ENCODE data around the gene APOBEC3A.
"Not testable (repeated sequence)": the region's sequence is repeated elsewhere in the genome, so short reads cannot be mapped to it uniquely, and the experiment has no call there.

The APOBEC3A gene

DNA sequence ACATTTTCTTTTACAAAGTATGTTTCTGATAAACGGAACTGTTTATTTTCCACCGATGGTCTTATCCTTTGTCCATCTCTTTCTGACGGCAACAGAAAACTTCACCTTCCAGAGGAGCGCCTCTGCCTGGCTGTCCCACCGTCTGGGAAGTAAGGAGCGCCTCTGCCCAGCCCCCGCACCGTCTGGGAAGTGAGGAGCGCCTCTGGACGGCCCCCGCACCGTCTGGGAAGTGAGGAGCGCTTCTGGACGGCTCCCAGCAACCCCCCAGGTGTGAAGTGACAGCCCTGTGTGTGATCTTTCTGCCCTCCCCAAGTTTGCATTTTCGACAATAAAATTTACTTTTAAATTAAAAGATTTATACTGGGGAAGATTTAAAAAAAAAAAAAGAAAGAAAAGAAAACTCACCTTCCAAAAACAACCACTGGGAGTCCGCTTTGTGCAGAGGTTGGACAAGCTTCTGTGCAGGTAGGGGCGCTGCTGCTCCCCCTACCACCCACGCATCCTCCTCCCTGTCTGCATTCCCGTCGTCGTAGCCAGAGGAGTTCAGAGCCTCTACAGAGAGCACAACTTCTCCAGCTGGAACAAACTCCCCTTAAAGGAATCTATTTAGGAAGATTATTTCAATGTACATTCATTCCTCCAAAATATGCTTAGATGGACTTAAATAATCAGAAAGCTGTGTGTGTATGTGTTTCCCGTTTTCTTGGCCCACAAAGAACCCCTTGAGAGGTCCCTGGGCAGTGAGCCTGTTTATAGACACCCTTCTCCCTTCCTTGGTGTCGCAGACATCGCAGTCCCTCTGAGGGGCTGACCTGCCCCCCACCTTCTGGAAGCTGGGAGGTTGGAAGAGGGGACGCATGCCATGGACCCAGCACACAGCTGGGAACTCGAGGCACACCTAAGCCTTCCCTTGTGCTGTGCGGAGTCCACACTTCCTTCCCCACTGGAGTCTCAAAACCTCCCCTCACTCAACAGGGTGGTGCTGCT is 23.9 kb downstream of the APOBEC3A start:
- H3K4me3 Mint-ChIP-seq = peak overlapping the region; percentile 79
- H3K27me3 Mint-ChIP-seq = no peaks in the 10 kb centered on the region
- H3K4me1 Mint-ChIP-seq = peaks cover 25% of the 10 kb centered on the region
- no peaks in the 10 kb centered on the region for H3K9me3 Mint-ChIP-seq
- H3K36me3 Mint-ChIP-seq = no peaks in the 10 kb centered on the region
- peak overlapping the region; percentile 55 for H3K27ac Mint-ChIP-seq

DNA sequence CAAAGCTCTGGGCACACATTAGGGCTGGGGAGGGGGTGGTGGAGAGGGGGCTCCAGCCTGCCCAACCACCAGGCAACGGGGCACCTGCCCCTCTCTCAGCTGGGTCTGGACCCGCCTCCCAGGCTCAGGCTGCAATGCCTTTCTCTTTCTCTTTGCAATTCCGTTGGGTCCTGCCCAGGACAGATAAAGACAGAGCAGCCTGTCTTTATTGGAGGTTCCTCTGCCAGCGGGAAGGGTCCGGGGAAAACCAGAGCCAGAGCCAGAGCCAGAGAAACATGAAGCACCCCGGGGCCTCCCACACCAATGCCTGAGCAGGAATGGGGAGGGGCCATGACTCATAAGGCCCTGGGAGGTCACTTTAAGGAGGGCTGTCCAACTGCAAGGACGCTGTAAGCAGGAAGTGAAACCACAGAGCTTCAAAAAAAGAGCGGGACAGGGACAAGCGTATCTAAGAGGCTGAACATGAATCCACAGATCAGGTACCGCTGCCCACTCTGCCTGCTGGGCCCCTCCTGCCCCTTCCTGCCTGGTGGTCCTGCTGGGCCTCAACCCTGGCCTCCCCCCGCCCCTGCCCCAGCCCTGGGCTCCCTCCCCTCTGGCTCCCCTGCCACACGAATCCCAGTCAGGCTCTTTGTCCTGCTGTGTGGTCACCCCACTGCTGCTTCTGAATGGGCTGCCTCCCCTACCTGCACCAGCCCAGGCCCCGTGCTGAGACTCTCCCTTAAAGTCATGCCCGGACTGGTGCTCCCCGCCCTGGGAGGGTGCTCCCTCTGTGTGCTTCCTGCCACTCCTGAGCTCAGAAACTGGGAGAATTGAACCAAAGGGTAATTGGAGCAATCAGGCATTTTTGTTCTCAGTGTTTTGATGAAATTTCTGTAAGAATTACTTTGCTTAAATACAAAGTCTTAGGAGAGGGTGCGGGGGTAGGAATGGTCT is 24.9 kb downstream of the APOBEC3A start, which contains the start of gene APOBEC3B:
Gene APOBEC3B, plus strand, starts transcription at position 356 of the 936 bp plus-strand sequence. Its CDS starts 107 bp downstream, at position 463.
- peak within 1 kb of the TSS; percentile 55 for H3K27ac Mint-ChIP-seq
- peaks cover 26% of the 10 kb centered on the region for H3K4me1 Mint-ChIP-seq

DNA sequence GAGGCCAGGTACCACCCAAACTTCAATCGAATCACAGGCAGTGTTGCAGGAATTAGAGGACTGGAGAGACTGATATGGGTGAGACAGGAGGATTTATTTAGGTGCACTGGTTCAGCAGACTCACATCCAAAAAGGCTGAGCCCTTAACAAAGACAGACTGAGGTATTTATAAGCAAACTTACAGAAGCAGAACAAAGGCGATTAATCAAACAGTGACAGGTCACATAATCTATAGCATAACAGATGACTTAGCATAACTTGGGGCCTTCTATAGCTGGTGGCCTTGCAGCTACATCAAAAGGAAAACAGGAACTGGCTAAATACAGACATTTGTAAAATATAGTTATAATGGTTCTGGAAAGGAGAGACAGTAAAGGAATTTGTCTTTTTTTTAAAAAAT is 26.8 kb downstream of the APOBEC3A start:
- Mint-ChIP-seq H3K27ac (peak overlapping the region; percentile 84), H3K27me3 (no peaks in the 10 kb centered on the region), H3K9me3 (no peaks in the 10 kb centered on the region), H3K4me1 (peaks cover 39% of the 10 kb centered on the region), H3K36me3 (no peaks in the 10 kb centered on the region), H3K4me3 (peak overlapping the region; percentile 26)

More for the DNA sequence above, 24.9 kb downstream of the APOBEC3A start, which contains the start of gene APOBEC3B:
- Mint-ChIP-seq H3K27me3 (no peaks in the 10 kb centered on the region), H3K4me3 (peak within 1 kb of the TSS; percentile 79), H3K36me3 (no peaks in the 10 kb centered on the region), H3K9me3 (no peaks in the 10 kb centered on the region)

DNA sequence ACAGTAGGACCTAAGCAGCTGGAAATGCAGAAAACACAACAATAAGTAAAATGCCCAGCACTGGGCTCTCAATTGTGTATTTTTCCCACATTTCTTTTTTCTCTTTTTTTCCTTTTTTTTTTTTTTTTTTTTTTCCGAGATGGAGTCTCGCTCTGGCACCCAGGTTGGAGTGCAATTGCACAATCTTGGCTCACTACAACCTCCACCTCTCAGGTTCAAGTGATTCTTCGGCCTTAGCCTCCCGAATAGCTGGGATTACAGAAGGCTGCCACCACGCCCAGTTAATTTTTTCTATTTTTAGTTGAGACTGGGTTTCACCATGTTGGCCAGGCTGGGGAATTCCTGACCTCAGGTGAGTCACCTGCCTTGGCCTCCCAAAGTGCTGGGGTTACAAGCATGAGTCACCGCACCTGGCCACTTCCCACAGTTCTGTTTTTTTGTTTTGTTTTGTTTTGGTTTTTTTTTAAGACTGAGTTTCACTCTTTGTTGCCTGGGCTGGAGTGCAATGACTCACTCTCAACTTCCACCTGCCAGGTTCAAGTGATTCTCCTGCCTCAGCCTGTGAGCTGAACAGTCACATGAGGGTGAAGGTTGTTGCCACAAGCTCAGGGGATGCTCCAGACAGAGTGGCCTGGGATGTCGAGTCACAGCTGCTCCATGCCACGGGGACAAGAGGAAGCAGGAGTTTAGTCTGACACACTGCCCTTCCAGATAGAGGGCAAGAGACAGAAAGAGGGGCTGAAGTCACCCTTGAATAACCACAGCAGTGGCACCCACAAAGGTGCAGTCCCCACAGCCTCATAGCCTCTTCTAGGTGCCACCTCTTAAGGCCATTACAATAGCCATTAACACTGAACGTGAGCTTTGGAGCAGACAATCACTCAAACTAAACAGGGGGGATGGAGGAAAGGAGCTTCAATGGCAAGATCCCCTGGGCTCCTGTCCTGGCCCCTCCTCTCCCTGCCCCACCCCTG is 27.7 kb downstream of the APOBEC3A start:
- H3K9me3 Mint-ChIP-seq, H3K36me3 Mint-ChIP-seq, H3K27me3 Mint-ChIP-seq: not testable (repeated sequence)
- Mint-ChIP-seq H3K27ac (peak overlapping the region; percentile 92), H3K4me1 (peaks cover 44% of the 10 kb centered on the region), H3K4me3 (peak overlapping the region; percentile 41)

DNA sequence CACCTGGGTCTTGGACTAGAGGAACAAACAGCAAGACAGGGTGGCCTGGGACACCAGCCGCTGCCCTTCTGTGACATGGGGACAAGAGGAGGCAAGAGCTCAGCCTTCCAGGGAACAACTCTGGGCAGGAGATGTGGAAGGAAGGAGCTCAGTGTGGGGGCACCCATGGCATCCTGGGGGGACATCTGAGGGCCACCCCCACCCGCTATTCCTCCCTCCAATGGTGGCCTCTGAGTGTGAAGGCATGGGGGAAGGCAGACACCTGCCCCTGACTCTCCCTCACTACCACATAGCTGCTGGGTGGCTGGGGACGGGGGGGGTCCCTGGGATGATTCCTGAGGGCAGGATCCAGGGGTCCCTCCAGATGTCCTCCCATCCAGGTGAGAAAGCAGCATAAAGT is 29.2 kb downstream of the APOBEC3A start:
- H3K36me3 Mint-ChIP-seq = no peaks in the 10 kb centered on the region
- H3K4me3 Mint-ChIP-seq = no peak overlapping the region

DNA sequence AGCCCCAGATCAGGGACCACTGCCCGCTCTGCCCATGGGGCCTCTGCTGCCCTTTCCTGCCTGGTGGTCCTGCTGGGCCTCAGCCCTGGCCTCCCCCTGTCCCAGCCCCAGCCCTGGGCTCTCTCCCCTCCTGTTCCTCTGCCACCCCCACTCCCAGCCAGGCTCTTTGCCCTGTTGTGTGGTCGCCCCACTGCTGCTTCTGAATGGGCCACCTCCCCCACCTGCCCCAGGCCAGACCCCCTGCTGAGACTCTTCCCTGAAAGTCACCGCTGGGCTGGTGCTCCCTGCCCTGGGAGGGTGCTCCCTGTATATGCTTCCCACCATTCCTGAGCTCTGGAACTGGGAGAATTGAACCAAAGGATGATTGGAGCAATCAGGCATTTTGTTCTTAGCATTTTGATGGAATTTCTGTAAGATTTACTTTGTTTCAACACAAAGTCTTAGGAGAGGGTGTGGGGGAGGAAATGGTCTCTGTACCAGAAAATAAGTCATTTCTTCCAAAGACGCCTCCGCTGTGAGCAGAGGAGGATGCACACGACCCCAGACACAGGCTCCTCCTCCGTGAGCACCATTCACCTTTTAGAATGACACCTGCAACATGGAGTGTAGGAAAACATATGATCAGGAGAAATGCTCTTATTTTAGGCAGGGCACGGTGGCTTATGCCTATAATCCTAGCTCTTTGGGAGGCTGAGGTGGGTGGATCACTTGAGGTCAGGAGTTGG is 29.9 kb downstream of the APOBEC3A start:
- Mint-ChIP-seq H3K4me1 (peaks cover 34% of the 10 kb centered on the region), H3K27ac (peak overlapping the region; percentile 35), H3K36me3 (no peaks in the 10 kb centered on the region), H3K9me3 (no peaks in the 10 kb centered on the region), H3K27me3 (no peaks in the 10 kb centered on the region), H3K4me3 (peak overlapping the region; percentile 64)

More for the DNA sequence above, 29.2 kb downstream of the APOBEC3A start:
- Mint-ChIP-seq H3K4me1 (peaks cover 40% of the 10 kb centered on the region), H3K27ac (no peak overlapping the region), H3K9me3 (no peaks in the 10 kb centered on the region), H3K27me3 (no peaks in the 10 kb centered on the region)

DNA sequence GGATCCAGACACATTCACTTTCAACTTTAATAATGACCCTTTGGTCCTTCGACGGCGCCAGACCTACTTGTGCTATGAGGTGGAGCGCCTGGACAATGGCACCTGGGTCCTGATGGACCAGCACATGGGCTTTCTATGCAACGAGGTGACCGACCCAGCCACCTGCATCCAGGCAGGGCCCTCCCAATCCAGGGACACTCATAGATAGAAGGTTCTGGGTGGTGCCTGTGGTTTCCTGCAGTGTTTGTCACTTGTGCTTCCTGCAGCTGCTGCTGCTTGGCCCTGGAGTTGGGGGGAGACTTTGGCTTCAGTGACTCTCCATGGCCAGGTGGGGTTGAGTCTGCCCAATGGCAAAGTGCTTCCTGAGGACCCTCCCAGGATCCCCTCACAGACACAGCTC is 32.1 kb downstream of the APOBEC3A start:
- Mint-ChIP-seq H3K4me1 (peaks cover 33% of the 10 kb centered on the region), H3K9me3 (no peaks in the 10 kb centered on the region), H3K4me3 (no peak overlapping the region), H3K36me3 (no peaks in the 10 kb centered on the region), H3K27me3 (no peaks in the 10 kb centered on the region), H3K27ac (no peak overlapping the region)

DNA sequence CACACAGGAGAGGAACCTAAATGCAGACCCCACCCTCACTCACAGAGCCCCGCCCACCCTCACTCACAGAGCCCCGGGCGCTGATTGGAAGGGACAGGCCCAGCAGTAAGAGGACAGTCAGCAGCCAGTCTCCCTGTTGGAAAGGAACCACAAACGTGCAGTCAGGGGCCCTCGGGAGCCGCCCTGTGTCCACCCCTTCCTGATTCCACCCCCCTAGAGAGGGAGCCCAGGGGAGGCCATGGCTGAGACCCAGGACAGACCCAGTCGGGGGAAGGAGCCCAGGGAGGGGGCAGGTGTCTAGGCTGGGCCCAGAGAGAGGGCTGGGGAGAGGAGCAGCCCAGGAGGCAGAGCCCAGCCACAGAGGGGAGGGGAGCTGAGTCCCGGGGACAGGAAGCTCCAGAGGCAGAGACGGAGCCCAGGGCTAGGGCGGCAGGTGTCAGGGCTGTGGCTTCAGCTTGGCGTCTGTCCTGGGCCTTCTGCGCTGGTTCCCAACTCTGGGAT is 35.5 kb downstream of the APOBEC3A start:
- not testable (repeated sequence) for H3K36me3 Mint-ChIP-seq, H3K27me3 Mint-ChIP-seq, H3K27ac Mint-ChIP-seq, H3K4me3 Mint-ChIP-seq, H3K9me3 Mint-ChIP-seq
- peaks cover 17% of the 10 kb centered on the region for H3K4me1 Mint-ChIP-seq

DNA sequence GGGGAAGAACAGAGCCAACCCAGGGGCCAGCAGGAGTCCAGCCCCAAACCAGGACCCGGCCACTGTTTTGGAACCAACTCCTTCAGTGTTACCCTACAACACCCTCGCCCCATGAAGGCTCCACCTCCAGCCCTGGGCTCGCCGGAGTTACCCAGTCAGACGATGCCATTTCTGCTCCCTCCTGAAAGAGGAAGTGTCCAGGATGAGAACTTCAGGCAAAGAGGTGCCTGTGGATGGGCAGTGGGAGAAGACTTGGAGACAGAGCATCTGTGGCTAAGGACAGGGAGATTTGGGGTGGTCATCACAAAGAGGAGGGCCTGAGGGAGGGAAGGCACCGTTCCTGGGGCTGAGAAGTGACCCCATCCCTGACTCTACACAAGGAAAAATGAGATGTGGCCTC is 38.7 kb downstream of the APOBEC3A start:
- Mint-ChIP-seq H3K4me1 (peaks cover 5% of the 10 kb centered on the region), H3K9me3 (no peaks in the 10 kb centered on the region), H3K27ac (no peak overlapping the region), H3K36me3 (no peaks in the 10 kb centered on the region), H3K4me3 (no peak overlapping the region), H3K27me3 (no peaks in the 10 kb centered on the region)

DNA sequence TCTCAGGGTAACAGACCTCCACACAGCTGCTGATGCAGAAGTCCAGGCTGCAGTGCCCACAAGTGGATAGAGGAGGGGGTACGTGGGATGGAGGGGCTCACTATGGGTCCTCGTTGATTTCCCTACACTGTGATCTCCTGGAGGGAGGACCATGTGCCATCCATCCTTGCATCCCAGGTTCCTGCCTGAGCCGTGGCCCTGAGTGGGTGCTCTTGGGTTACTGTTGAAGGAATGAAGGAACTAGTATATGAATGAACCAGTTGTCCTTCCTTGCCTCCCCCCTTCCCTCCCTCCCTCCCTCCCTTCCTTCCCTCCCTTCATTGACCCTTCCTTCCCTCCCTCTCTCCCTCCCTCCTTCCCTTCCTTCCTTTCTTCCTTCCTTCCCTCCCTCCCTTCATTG is 40.1 kb downstream of the APOBEC3A start:
- no peaks in the 10 kb centered on the region for H3K27me3 Mint-ChIP-seq
- no peak overlapping the region for H3K4me3 Mint-ChIP-seq
- H3K27ac Mint-ChIP-seq = no peak overlapping the region
- H3K36me3 Mint-ChIP-seq = no peaks in the 10 kb centered on the region
- peaks cover 5% of the 10 kb centered on the region for H3K4me1 Mint-ChIP-seq
- no peaks in the 10 kb centered on the region for H3K9me3 Mint-ChIP-seq

DNA sequence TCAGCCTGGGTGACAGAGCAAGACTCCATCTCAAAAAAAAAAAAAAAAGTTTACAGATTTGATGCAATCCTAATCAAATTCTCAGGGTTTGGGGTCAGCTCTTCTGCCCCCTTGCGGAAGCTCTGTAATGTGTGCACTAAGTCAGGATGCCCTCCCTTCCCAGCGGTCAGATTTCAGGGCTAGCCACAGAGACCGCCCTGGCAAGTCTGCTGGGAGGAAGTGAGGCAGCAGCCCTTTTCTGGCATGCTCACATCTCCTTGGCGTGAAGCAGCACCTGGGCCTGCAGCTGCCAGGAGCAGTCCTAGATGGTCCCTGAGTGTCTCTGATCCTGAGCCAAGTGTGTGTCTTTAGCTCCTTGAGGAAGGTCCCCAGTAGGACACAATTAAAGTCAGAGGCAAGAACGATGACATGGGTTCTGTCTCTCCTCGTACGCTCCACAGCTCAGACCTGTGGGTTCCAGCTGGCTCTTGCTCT is 45.8 kb downstream of the APOBEC3A start:
- Mint-ChIP-seq H3K36me3 (no peaks in the 10 kb centered on the region), H3K4me3 (no peak overlapping the region), H3K27me3 (no peaks in the 10 kb centered on the region), H3K4me1 (peaks cover 8% of the 10 kb centered on the region), H3K9me3 (no peaks in the 10 kb centered on the region), H3K27ac (peak overlapping the region; percentile 35)

DNA sequence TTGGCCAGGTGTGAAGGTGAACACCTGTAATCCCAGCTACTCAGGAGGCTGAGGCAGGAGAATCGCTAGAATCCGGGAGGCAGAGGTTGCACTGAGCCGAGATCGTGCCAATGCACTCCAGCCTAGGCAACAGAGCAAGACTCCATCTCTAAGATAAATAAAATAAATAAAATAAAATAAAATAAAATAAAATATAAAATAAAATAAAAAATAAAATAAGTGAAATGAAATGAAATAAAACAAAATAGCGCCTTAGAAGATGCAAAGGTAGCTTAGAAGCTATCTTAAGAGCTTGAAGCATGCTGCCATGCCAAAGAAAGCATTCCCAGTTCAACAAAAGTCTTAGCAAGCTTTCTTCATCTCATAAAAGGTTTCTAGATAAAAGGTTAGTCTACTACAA is 49.8 kb downstream of the APOBEC3A start:
- no peak overlapping the region for H3K27ac Mint-ChIP-seq
- no peaks in the 10 kb centered on the region for H3K27me3 Mint-ChIP-seq
- H3K4me1 Mint-ChIP-seq = peaks cover 13% of the 10 kb centered on the region
- H3K4me3 Mint-ChIP-seq = no peak overlapping the region
- H3K36me3 Mint-ChIP-seq = no peaks in the 10 kb centered on the region
- H3K9me3 Mint-ChIP-seq = no peaks in the 10 kb centered on the region

DNA sequence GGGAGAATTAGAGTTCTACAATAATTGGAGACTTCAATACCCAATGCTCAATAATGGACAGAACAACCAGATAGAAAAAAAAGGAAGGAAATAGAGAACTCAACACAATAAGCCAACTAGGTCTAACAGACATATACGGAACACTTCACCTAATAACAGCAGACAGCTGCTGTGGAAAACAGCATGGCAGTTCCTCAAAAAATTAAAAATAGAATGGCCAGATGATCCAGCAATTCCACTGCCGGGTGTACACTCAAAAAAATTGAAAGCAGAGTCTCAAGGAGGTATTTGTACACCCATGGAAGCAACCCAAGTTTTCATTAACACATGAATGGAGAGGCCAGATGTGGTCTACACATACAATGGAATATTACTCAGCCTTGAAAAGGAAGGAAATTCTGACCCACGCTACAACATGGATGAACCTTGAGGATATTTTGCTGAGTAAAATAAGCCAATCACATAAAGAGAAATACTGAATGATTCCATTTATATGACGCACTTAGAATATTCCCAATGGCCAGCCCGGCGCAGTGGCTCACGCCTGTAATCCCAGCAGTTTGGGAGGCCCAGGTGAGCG is 51.0 kb downstream of the APOBEC3A start:
- H3K36me3 Mint-ChIP-seq, H3K27ac Mint-ChIP-seq, H3K27me3 Mint-ChIP-seq, H3K4me3 Mint-ChIP-seq, H3K9me3 Mint-ChIP-seq: not testable (repeated sequence)
- H3K4me1 Mint-ChIP-seq = peaks cover 16% of the 10 kb centered on the region

DNA sequence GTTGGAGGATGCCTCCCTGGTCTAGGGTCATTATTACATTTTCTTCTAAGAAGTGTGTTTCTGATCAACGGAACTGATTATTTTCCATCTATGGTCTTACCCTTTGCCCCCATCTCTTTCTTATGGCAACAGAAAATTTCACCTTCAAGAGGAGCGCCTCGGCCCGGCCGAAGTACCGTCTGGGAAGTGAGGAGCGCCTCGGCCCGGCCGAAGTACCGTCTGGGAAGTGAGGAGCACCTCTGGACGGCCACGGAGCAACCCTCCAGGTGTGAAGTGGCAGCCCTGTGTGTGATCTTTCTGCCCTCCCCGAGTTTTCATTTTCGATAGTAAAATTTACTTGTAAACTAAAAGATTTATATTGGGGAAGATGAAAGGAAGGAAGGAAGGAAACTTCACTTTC is 53.5 kb downstream of the APOBEC3A start:
- Mint-ChIP-seq H3K9me3 (no peaks in the 10 kb centered on the region), H3K27ac (peak overlapping the region; percentile 74), H3K36me3 (no peaks in the 10 kb centered on the region), H3K27me3 (no peaks in the 10 kb centered on the region), H3K4me1 (peaks cover 31% of the 10 kb centered on the region), H3K4me3 (no peak overlapping the region)

All from activated naive CD4-positive, alpha-beta T cell treated with anti-CD3 and anti-CD28 coated beads, Interleukin-2, amount 50 U/mL, for 24 hours (primary cell).